Heart right ventricle (tissue), 16 donors: ENCODE data around the gene GLT6D1. TPM values are rescaled to one million over a fixed set of nuclear protein-coding genes. Genes with fewer than 3 reads are reported as not detected.

Source experiments
- ATAC-seq, 8 donors: fragments of 200-7000 bp; cut with Tn5 transposase; one replicate each; pipeline ENCODE4 v1.9.1; 2020; ENCODE audit warnings: mild to moderate bottlenecking in 8 of 8, moderate library complexity in 8 of 8, moderate number of reproducible peaks in 1 of 8
- DNase-seq, 2 donors: peaks; one replicate each; pipeline ENCODE4 v3.0.0-alpha.2; 2020
- H3K27ac ChIP-seq, 10 donors: fragments of 200-600 bp; sonication (generic) in 2 of 10; one replicate each; pipeline versions ENCODE4 v1.5.0 to v1.8.0; 2020 to 2022; ENCODE audit warnings: mild to moderate bottlenecking in 3 of 10
- H3K27me3 ChIP-seq, 7 donors: fragments of 200-600 bp; one replicate each; pipeline ENCODE4 v1.8.0; 2021 to 2022; ENCODE audit warnings: mild to moderate bottlenecking in 2 of 7
- H3K36me3 ChIP-seq, 9 donors: fragments of 200-600 bp; sonication (generic) in 1 of 9; one replicate each; pipeline versions ENCODE4 v1.5.0 to v1.8.0; 2020 to 2022; ENCODE audit warnings: mild to moderate bottlenecking in 2 of 9
- H3K4me1 ChIP-seq, 9 donors: fragments of 200-600 bp; sonication (generic) in 1 of 9; one replicate each; pipeline versions ENCODE4 v1.5.0 to v1.8.0; 2020 to 2022; ENCODE audit warnings: mild to moderate bottlenecking in 4 of 9
- H3K4me3 ChIP-seq, 10 donors: fragments of 200-600 bp; sonication (generic) in 2 of 10; one replicate each; pipeline versions ENCODE4 v1.5.0 to v1.8.0; 2020 to 2022; ENCODE audit warnings: mild to moderate bottlenecking in 7 of 10, moderate library complexity in 2 of 10
- H3K9me3 ChIP-seq, 11 donors: fragments of 200-600 bp in 10 of 11; sonication (generic) in 2 of 11; one replicate each; pipeline versions ENCODE4 v1.5.0 to v1.8.0; 2013 to 2022; ENCODE audit warnings: mild to moderate bottlenecking in 2 of 11, control low read depth in 1 of 11, moderate library complexity in 1 of 11
- CTCF ChIP-seq, 9 donors: fragments of 200-600 bp; sonication (generic) in 2 of 9; IDR thresholded peaks; one replicate each; pipeline versions ENCODE4 v1.5.0 to v1.8.0; 2021 to 2022; ENCODE audit warnings: antibody characterized with exemption in 9 of 9, mild to moderate bottlenecking in 5 of 9, moderate library complexity in 1 of 9
- WGBS, 2 donors: extraction: QIAGEN DNeasy Blood & Tissue Kit; methylation state at CpG; one replicate each; pipeline ENCODE4 v1.1.7; 2013; ENCODE audit warnings: inconsistent platforms in 1 of 2; 5-methylcytosine and 5-hydroxymethylcytosine counted together
- intact Hi-C, 10 donors: fragments of 100-400 bp; cut with DNase I; formaldehyde crosslinking; loops; one replicate each; pipeline versions ENCODE4 v1.11.1 to v1.14.2; 2022
- polyA plus RNA-seq, 2 donors: library from polyadenylated mRNA; stranded (reverse); fragments of 200-250 nt; gene quantifications; one replicate each; pipeline ENCODE4 v1.2.3, GENCODE V29; 2013
- total RNA-seq, 10 donors: library from RNA; stranded (reverse); fragmentation: NEBNext Ultra II Directional in 3 of 10; extraction: Animal tissue kit (Norgen Biotek cat#: 25700) in 3 of 10; gene quantifications; one replicate each; pipeline versions ENCODE4 v1.2.1 to v1.2.4, GENCODE V29; 2021 to 2023
- donor health status: Arrhythmogenic right ventricular cardiomyopathy.
- donor health status: ischemic (EF 13 %, LVEDD 7.1; RV severe dilation, severe dysfunction).
- donor health status: healthy with polysubstance abuse.
- donor health status: DM: no; HTN: yes; CAD: no.
- donor health status: DM: no; HTN: no; CAD: no.
- donor health status: ischemic (EF 25% LVEDD 6.9; RV normal size, moderate dysfunction).
- donor health status: ischemic (EF 25% LVEDD 5.7; RV mildly dilated, moderate dysfunction).
- donor health status: healthy.
- donor health status: DM: yes; HTN: yes; CAD: no.
- donor health status: Ischemic cardiomyopathy.
- donor health status: ischemic (EF 35%, LVEDD 5.7; RV mildly dilated, moderate dysfunction).
- donor health status: nonischemic (EF 11% LVEDD 7.7; RV severe dilation, severe dysfunction).
- donor health status: DM: yes; HTN: yes; CAD: no.
- donor health status: PGD.
- donor health status: ischemic (EF 29% LVEDD 5.4; RV normal size, mild dysfunction).
- donor health status: nonischemic (EF 23%, LVEDD 6.1; RV moderate dilation, normal function).

The GLT6D1 gene
- total and polyA plus RNA-seq, 12 donors = not detected

GRCh38 chr9:135661816-135662560, 22.6 kb upstream of the GLT6D1 start:
- H3K36me3 ChIP-seq = no peaks in the 10 kb centered on the region
- DNase-seq (no peak), ATAC-seq (no peak)
- intact Hi-C loops = no loop called here
- peaks cover 0 to 41% (median 26%) of the 10 kb centered on the region in 7 donors for H3K27me3 ChIP-seq
- no peaks in the 10 kb centered on the region for H3K9me3 ChIP-seq
- WGBS, 2 donors = 46 to 48% methylated on average over 19 of the region's 19 CpGs
- H3K4me3 ChIP-seq = no peak overlapping the region
- H3K4me1 ChIP-seq = no peaks in the 10 kb centered on the region
- TF ChIP-seq CTCF (IDR thresholded peaks at IDR 0.05) = no peak
- H3K27ac ChIP-seq = no peak overlapping the region

- ATAC-seq = no peak
- Histone ChIP-seq H3K36me3 (no peaks in the 10 kb centered on the region), H3K9me3 (no peaks in the 10 kb centered on the region), H3K27me3 (peaks cover 0 to 40% (median 23%) of the 10 kb centered on the region in 7 donors), H3K4me1 (no peaks in the 10 kb centered on the region), H3K4me3 (no peak overlapping the region), H3K27ac (no peak overlapping the region)
- no peak for DNase-seq
- TF ChIP-seq CTCF (IDR thresholded peaks at IDR 0.05) = no peak
- WGBS, 2 donors = 94 to 96% methylated on average over 22 of the region's 22 CpGs
- intact Hi-C loops = no loop called here
Measured at GRCh38 chr9:135660407-135660806, 21.1 kb upstream of the GLT6D1 start.

GRCh38 chr9:135659252-135659651, 19.9 kb upstream of the GLT6D1 start:
- Histone ChIP-seq H3K4me3 (no peak overlapping the region), H3K36me3 (no peaks in the 10 kb centered on the region), H3K27ac (no peak overlapping the region), H3K9me3 (no peaks in the 10 kb centered on the region), H3K27me3 (peaks cover 0 to 40% (median 21%) of the 10 kb centered on the region in 7 donors), H3K4me1 (no peaks in the 10 kb centered on the region)
- intact Hi-C loops = loop anchor here in 1 of 10 donors (5.0 kb wide), 1 partner anchor 532 kb away; no protein-coding TSS in a partner anchor
- DNase-seq = no peak
- 89 to 92% methylated on average over 13 of the region's 13 CpGs for WGBS, 2 donors
- no peak for TF ChIP-seq CTCF (IDR thresholded peaks at IDR 0.05)
- no peak for ATAC-seq

GRCh38 chr9:135657416-135657815, 18.1 kb upstream of the GLT6D1 start:
- no peak overlapping the region for H3K27ac ChIP-seq
- 88 to 90% methylated on average over 15 of the region's 15 CpGs for WGBS, 2 donors
- no peaks in the 10 kb centered on the region for H3K36me3 ChIP-seq
- intact Hi-C loops = loop anchor here in 1 of 10 donors (5.0 kb wide), 1 partner anchor 530 kb away; no protein-coding TSS in a partner anchor
- H3K9me3 ChIP-seq = peaks cover 0 to 6% (median 0%) of the 10 kb centered on the region in 11 donors
- no peak overlapping the region for H3K4me3 ChIP-seq
- DNase-seq (no peak), ATAC-seq (no peak)
- no peak for TF ChIP-seq CTCF (IDR thresholded peaks at IDR 0.05)
- peaks cover 0 to 38% (median 12%) of the 10 kb centered on the region in 7 donors for H3K27me3 ChIP-seq
- no peaks in the 10 kb centered on the region for H3K4me1 ChIP-seq
